CD4-positive, alpha-beta T cell (primary cell): ENCODE data around the gene LRRTM4. TPM values are rescaled to one million over a fixed set of nuclear protein-coding genes. Genes with fewer than 3 reads are reported as not detected.

Experiments
- ATAC-seq: fragments of 200-7000 bp; cut with Tn5 transposase; one replicate; pipeline ENCODE4 v1.10.0; 2022; ENCODE audit warnings: mild to moderate bottlenecking; ENCODE audit not compliant: poor library complexity
- CTCF ChIA-PET: fragments of 350-600 bp; sonication (Branson Sonifier 250); formaldehyde crosslinking; loops from one replicate; lab custom pipeline; 2021; ENCODE audit warnings: antibody characterized with exemption, inconsistent platforms; lab: Charles Lee
- POLR2A ChIA-PET: fragments of 350-600 bp; sonication (Branson Sonifier 250); formaldehyde crosslinking; loops from one replicate; lab custom pipeline; 2021; ENCODE audit warnings: antibody characterized with exemption, inconsistent platforms; lab: Charles Lee
- DNase-seq, 14 experiments: peaks; one replicate each; pipeline ENCODE4 v3.0.0-alpha.2; 2013 to 2020; ENCODE audit warnings: mixed read lengths in 2 of 14
- H3K27ac ChIP-seq, 2 donors: one replicate each; pipeline versions ENCODE4 v1.5.1 to v1.7.0; 2013; ENCODE audit warnings: low read length in 2 of 2, low read depth in 1 of 2, mild to moderate bottlenecking in 1 of 2
- H3K27me3 ChIP-seq, 2 experiments: 1 replicate in 1 of 2; 2 replicates in 1 of 2; pipeline versions ENCODE4 v1.6.1 to v1.7.0; 2013; ENCODE audit warnings: low read length in 2 of 2, control low read depth in 1 of 2, mild to moderate bottlenecking in 1 of 2, moderate library complexity in 1 of 2; ENCODE audit not compliant: insufficient read depth in 2 of 2, control insufficient read depth in 1 of 2
- H3K36me3 ChIP-seq: one replicate; pipeline ENCODE4 v1.6.1; 2013; ENCODE audit warnings: low read length, control low read depth; ENCODE audit not compliant: insufficient read depth
- H3K4me1 ChIP-seq: one replicate; pipeline ENCODE4 v1.6.1; 2013; ENCODE audit warnings: low read length, control low read depth; ENCODE audit not compliant: insufficient read depth
- H3K4me3 ChIP-seq: one replicate; pipeline ENCODE4 v1.5.1; 2013; ENCODE audit warnings: mild to moderate bottlenecking, low read length, moderate library complexity
- H3K9me3 ChIP-seq, 2 experiments: 1 replicate in 1 of 2; 2 replicates in 1 of 2; pipeline versions ENCODE4 v1.6.1 to v1.7.0; 2013; ENCODE audit warnings: low read length in 2 of 2, mild to moderate bottlenecking in 2 of 2, control low read depth in 1 of 2, moderate library complexity in 1 of 2; ENCODE audit not compliant: control insufficient read depth in 1 of 2, insufficient read depth in 1 of 2
- H3K27ac Mint-ChIP-seq: one replicate; pipeline ENCODE4 v1.8.0; 2020; ENCODE audit warnings: mixed read lengths
- H3K27me3 Mint-ChIP-seq: one replicate; pipeline ENCODE4 v1.8.0; 2021; ENCODE audit warnings: mixed read lengths
- H3K36me3 Mint-ChIP-seq: one replicate; pipeline ENCODE4 v1.8.0; 2021; ENCODE audit warnings: low read depth, mixed read lengths
- H3K4me1 Mint-ChIP-seq: one replicate; pipeline ENCODE4 v1.8.0; 2021; ENCODE audit warnings: low read depth, mixed read lengths
- H3K4me3 Mint-ChIP-seq: one replicate; pipeline ENCODE4 v1.8.0; 2020; ENCODE audit warnings: mild to moderate bottlenecking, mixed read lengths
- H3K9me3 Mint-ChIP-seq: one replicate; pipeline ENCODE4 v1.8.0; 2020; ENCODE audit warnings: mixed read lengths
- CTCF ChIP-seq: fragments of 200-600 bp; IDR thresholded peaks from one replicate; pipeline ENCODE4 v1.8.0; 2022; ENCODE audit warnings: antibody characterized with exemption, mild to moderate bottlenecking
- intact Hi-C, 2 experiments: fragments of 100-400 bp; cut with DNase I in 1 of 2; cut with micrococcal nuclease in 1 of 2; formaldehyde crosslinking; loops; one replicate each; pipeline versions ENCODE4 v1.15.1 to v1.9.0; 2023 to 2025; cut with DNase I, micrococcal nuclease
- total RNA-seq, 174 experiments: library from RNA in 2 of 174; stranded (reverse) in 2 of 174; gene quantifications; one replicate each; pipeline ENCODE4 v1.2.3 and lab custom pipeline; 2021 to 2026

The LRRTM4 gene
- total RNA-seq, 2 experiments from 2014 or later: not detected

- peaks cover 4% of the 10 kb centered on the region for H3K9me3 Mint-ChIP-seq
- intact Hi-C loops: no loop called here
- TF ChIP-seq CTCF: no peak
- no peak overlapping the region for H3K4me3 Mint-ChIP-seq
- H3K27me3 ChIP-seq: no peaks in the 10 kb centered on the region
- H3K4me3 ChIP-seq: no peak overlapping the region
- POLR2A ChIA-PET: no interaction called here
- no peaks in the 10 kb centered on the region for H3K36me3 ChIP-seq
- H3K36me3 Mint-ChIP-seq: no peaks in the 10 kb centered on the region
- H3K9me3 ChIP-seq: peaks cover 0 to 4% of the 10 kb centered on the region in 2 experiments
- H3K4me1 Mint-ChIP-seq: no peaks in the 10 kb centered on the region
- CTCF ChIA-PET: no interaction called here
- ATAC-seq (no peak), DNase-seq (no peak)
- no peak overlapping the region for H3K27ac ChIP-seq
- no peaks in the 10 kb centered on the region for H3K27me3 Mint-ChIP-seq
- no peaks in the 10 kb centered on the region for H3K4me1 ChIP-seq
- H3K27ac Mint-ChIP-seq: no peak overlapping the region
Measured at GRCh38 chr2:76980067-76980787, 541.9 kb downstream of the LRRTM4 start.

GRCh38 chr2:76977846-76978727, 544.1 kb downstream of the LRRTM4 start:
- TF ChIP-seq CTCF: no peak
- no peaks in the 10 kb centered on the region for H3K27me3 ChIP-seq
- no peak overlapping the region for H3K4me3 ChIP-seq
- ChIA-PET POLR2A (no interaction called here), CTCF (no interaction called here)
- peaks cover 0 to 4% of the 10 kb centered on the region in 2 experiments for H3K9me3 ChIP-seq
- H3K36me3 ChIP-seq: no peaks in the 10 kb centered on the region
- peaks cover 3% of the 10 kb centered on the region for H3K9me3 Mint-ChIP-seq
- intact Hi-C loops: no loop called here
- no peaks in the 10 kb centered on the region for H3K36me3 Mint-ChIP-seq
- H3K4me1 ChIP-seq: no peaks in the 10 kb centered on the region
- H3K27me3 Mint-ChIP-seq: no peaks in the 10 kb centered on the region
- no peaks in the 10 kb centered on the region for H3K4me1 Mint-ChIP-seq
- no peak for DNase-seq
- no peak for ATAC-seq
- no peak overlapping the region for H3K4me3 Mint-ChIP-seq
- H3K27ac Mint-ChIP-seq: no peak overlapping the region
- H3K27ac ChIP-seq: no peak overlapping the region

- Mint-ChIP-seq H3K27ac (no peak overlapping the region), H3K27me3 (no peaks in the 10 kb centered on the region), H3K4me1 (no peaks in the 10 kb centered on the region), H3K4me3 (no peak overlapping the region), H3K9me3 (no peaks in the 10 kb centered on the region), H3K36me3 (no peaks in the 10 kb centered on the region)
- no peak for TF ChIP-seq CTCF
- ChIA-PET POLR2A (no interaction called here), CTCF (no interaction called here)
- no peak for ATAC-seq
- Histone ChIP-seq H3K4me1 (no peaks in the 10 kb centered on the region), H3K4me3 (no peak overlapping the region), H3K9me3 (peaks cover 0 to 4% of the 10 kb centered on the region in 2 experiments), H3K27ac (no peak overlapping the region), H3K27me3 (no peaks in the 10 kb centered on the region), H3K36me3 (no peaks in the 10 kb centered on the region)
- intact Hi-C loops: no loop called here
- no peak for DNase-seq
Measured at GRCh38 chr2:76975752-76976151, 546.4 kb downstream of the LRRTM4 start.
